AG04449 (cell line): ENCODE results near the gene ZSWIM1.

ENCODE experiments used
- CTCF ChIA-PET: fragments of 350-600 bp; formaldehyde crosslinking; extraction: SDS; loops from one replicate; lab custom pipeline; 2021; ENCODE audit warnings: antibody characterized with exemption; lab: Yijun Ruan, JAX
- POLR2A ChIA-PET: fragments of 400-600, 350-600 bp; formaldehyde crosslinking; extraction: SDS; loops from one replicate; lab custom pipeline; 2020; ENCODE audit warnings: antibody characterized with exemption, inconsistent platforms; lab: Yijun Ruan, JAX
- DNase-seq: peaks from one replicate; pipeline ENCODE4 v3.0.0-alpha.2; 2010; ENCODE audit warnings: low read depth, low spot score
- H3K4me3 ChIP-seq: 2 replicates; pipeline ENCODE4 v1.5.1; 2011; ENCODE audit warnings: low read depth, mild to moderate bottlenecking, control low read depth, low read length
- CTCF ChIP-seq: IDR thresholded peaks from one replicate; pipeline ENCODE4 v1.5.1; 2011; ENCODE audit warnings: mild to moderate bottlenecking, moderate library complexity, low read length, control low read depth, inconsistent platforms; ENCODE audit not compliant: insufficient read depth; ENCODE audit errors: missing control alignments

ZSWIM1 gene

DNA sequence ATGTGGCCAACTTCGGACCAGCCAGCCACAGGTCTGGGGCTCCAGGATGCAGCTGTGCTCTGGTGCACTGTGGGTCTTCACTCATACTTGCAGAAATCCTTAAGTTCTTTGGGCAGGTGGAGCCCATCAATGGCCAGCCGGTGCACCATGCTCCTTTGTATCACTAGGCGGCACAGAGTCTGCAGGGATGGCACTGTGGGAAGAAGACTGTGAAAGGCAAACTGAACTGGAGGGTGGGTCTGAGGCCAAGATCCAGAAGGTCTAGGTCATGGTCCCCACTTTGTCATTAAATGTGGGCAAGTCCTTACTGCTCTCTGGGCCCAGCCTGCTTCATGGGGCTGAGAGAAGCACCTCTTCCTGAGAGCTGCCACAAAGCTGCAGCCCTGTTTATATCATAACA lies 7.7 kb downstream of the ZSWIM1 start:
- TF ChIP-seq CTCF, result no peak
- no peak for DNase-seq
- POLR2A ChIA-PET, result interaction anchor here (2.8 kb wide), 1 partner anchor 7 kb away, joined by 21 read pairs; the partner anchor contains the start of gene ZSWIM1
- CTCF ChIA-PET, result interaction anchor here (1.3 to 5.3 kb wide), 6 partner anchors 11 to 90 kb away, joined by 3 to 43 read pairs (median 16); no protein-coding TSS in a partner anchor
- no peak overlapping the region for H3K4me3 ChIP-seq

DNA sequence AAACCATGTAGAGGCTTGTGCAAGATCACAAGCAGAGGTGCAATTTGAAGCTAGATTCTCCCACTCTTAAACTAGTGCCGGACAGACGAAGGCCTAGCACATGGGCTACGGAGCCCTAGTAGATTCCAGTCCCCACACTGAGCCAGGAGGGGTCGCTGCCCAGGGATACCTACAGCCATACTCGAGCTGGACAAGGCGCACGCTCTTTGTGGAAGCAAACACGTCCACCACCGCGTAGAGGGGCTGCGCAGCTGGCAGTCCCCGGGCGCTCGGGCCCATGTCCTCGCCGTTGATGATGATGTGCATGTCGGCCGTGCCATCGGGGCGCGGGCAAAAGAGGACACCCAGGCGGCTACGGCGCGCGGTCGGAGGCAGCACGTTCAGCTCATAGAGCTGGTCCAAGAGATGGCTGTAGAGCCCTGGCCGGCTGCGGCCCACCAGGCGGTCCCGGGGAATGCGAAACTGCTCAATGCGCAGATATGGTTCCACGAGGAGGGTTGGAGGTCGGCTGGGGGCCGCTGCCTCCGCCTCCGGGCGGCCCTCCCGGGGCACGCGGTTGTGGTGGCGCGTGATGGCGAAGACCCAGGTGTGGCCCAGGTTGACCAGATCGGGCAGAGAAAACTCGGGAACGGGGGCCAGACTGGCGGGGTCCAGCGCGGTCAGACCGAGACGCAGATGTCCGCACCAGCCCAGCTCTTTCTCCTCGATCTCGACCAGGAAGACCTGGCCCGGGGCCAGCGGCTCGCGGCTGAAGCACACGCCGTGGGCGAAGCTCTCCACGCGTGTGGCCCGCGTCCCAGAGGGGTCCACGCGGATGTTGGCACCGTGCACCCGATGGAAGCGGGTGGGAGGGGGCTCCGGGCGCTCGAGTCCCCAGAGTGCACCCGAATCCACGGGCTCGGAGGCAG lies 9.3 kb downstream of the ZSWIM1 start:
- peak; percentile 91 for TF ChIP-seq CTCF
- no peak for DNase-seq
- CTCF ChIA-PET, result interaction anchor here (0.6 to 5.3 kb wide), 31 partner anchors 9 to 97 kb away, joined by 3 to 50 read pairs (median 5); partner anchors contain the start of genes ACOT8, PCIF1, ZSWIM1 and ZSWIM3
- H3K4me3 ChIP-seq, result peak overlapping the region; percentile 80
- POLR2A ChIA-PET, result interaction anchor here (0.7 to 2.8 kb wide), 5 partner anchors 9 to 553 kb away, joined by 3 to 21 read pairs (median 4); partner anchors contain the start of genes PCIF1 and ZSWIM1

- peak; percentile 54 for DNase-seq
- peak; percentile 12 for TF ChIP-seq CTCF
- ChIA-PET CTCF (interaction anchor here (1.0 to 5.3 kb wide), 15 partner anchors 8 to 96 kb away, joined by 3 to 50 read pairs (median 10); partner anchors contain the start of gene ZSWIM1), POLR2A (interaction anchor here (0.6 to 2.8 kb wide), 8 partner anchors 9 to 80 kb away, joined by 3 to 21 read pairs (median 4); partner anchors contain the start of genes PCIF1 and ZSWIM1)
- H3K4me3 ChIP-seq, result peak within 1 kb of the TSS; percentile 80
Observed at GRCh38 chr20:45890985-45891983, 10.3 kb downstream of the ZSWIM1 start, which contains the start of the genes CTSA and NEURL2. CTSA (plus strand) TSS chr20:45891335; CDS start chr20:45891569, 234 bp downstream. NEURL2 (minus strand) TSS chr20:45891208; CDS start chr20:45890991, 217 bp downstream.

GRCh38 chr20:45892049-45892825 lies 11.2 kb downstream of the ZSWIM1 start:
- POLR2A ChIA-PET, result interaction anchor here (0.6 to 1.6 kb wide), 4 partner anchors 8 to 41 kb away, joined by 3 to 8 read pairs (median 3); no protein-coding TSS in a partner anchor
- no peak for DNase-seq
- CTCF ChIA-PET, result interaction anchor here (0.6 to 5.3 kb wide), 11 partner anchors 7 to 93 kb away, joined by 3 to 50 read pairs (median 6); partner anchors contain the start of gene ZSWIM1
- peak overlapping the region; percentile 80 for H3K4me3 ChIP-seq
- peak; percentile 27 for TF ChIP-seq CTCF

DNA sequence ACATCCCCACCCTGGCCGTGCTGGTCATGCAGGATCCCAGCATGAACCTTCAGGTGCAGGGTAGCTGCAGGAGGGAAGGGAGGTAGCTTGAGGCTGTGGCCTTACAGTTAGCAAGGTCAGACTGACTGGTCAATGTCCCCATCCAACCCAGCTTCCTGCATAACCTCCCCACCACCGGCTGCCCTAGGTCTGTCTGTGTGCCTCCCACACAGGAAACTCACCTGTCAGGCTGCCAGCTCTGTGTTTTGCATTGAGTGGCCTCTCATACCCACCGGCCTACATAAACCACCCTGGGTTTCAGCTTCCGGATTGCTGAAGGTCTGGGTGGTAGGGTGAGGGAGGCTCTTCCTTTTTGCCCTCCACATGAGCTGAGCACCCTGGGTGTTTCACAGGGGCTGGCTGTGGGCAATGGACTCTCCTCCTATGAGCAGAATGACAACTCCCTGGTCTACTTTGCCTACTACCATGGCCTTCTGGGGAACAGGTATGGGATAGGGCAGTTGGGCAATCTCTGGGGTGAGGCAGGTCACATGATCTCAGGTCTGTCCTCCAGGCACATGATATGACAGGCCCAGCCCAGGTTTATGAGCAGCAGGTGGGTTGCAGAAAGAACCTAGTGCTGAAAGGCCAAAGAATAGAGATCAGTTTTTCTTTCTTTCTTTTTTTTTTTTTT lies 11.9 kb downstream of the ZSWIM1 start:
- H3K4me3 ChIP-seq, result peak overlapping the region; percentile 23; the same call in 1 of the 2 replicates
- ChIA-PET POLR2A (interaction anchor here (1.2 to 1.6 kb wide), 3 partner anchors 9 to 40 kb away, joined by 3 to 8 read pairs (median 4); no protein-coding TSS in a partner anchor), CTCF (interaction anchor here (0.6 to 5.3 kb wide), 10 partner anchors 7 to 94 kb away, joined by 3 to 50 read pairs (median 6); partner anchors contain the start of gene ZSWIM1)
- no peak for TF ChIP-seq CTCF
- DNase-seq, result no peak
